Gastrocnemius medialis (tissue), 4 donors: ENCODE results near the gene GLOD4.

Source experiments
- POLR2A ChIP-seq, 2 donors: fragments of 450-650 bp; IDR thresholded peaks; one replicate each; pipeline ENCODE4 v1.6.1; 2017; ENCODE audit warnings: antibody characterized with exemption in 2 of 2, mild to moderate bottlenecking in 2 of 2, moderate library complexity in 2 of 2
- TF ChIP-seq, protein P1 (sequence below), 5 experiments: fragments of 450-650 bp in 3 of 5; fragments of 200-600 bp in 2 of 5; sonication (generic) in 2 of 5; IDR thresholded peaks in 4 of 5; conservative IDR thresholded peaks in 1 of 5; 1 replicate in 4 of 5; 2 replicates in 1 of 5; pipeline ENCODE4 v1.5.1; 2016 to 2019; ENCODE audit warnings: antibody characterized with exemption in 5 of 5, mild to moderate bottlenecking in 3 of 5, moderate library complexity in 3 of 5

DNA sequence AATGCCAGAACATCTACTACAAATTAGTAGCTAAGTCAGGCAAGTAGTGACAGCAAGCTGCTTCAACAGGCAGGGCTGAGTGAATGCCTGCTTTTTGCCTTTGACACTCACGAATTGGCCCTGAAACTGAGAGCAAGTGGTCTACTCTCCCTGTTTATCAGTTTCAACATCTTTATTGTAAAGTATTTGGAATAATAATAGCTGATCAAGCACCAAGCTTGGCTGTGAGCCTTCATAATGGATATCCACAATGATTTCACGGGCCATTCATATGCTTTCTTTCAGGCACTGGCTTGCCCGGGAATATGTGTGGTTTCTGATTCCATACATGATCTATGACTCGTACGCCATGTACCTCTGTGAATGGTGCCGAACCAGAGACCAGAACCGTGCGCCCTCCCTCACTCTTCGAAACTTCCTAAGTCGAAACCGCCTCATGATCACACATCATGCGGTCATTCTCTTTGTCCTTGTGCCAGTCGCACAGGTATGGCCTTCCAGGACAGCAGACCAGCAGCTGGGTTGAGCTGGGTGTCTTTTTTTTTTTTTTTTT, 44.4 kb downstream of the GLOD4 start:
- TF ChIP-seq, protein P1, sequence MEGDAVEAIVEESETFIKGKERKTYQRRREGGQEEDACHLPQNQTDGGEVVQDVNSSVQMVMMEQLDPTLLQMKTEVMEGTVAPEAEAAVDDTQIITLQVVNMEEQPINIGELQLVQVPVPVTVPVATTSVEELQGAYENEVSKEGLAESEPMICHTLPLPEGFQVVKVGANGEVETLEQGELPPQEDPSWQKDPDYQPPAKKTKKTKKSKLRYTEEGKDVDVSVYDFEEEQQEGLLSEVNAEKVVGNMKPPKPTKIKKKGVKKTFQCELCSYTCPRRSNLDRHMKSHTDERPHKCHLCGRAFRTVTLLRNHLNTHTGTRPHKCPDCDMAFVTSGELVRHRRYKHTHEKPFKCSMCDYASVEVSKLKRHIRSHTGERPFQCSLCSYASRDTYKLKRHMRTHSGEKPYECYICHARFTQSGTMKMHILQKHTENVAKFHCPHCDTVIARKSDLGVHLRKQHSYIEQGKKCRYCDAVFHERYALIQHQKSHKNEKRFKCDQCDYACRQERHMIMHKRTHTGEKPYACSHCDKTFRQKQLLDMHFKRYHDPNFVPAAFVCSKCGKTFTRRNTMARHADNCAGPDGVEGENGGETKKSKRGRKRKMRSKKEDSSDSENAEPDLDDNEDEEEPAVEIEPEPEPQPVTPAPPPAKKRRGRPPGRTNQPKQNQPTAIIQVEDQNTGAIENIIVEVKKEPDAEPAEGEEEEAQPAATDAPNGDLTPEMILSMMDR (IDR thresholded peaks at IDR 0.05 in 4 of 5, conservative IDR thresholded peaks at IDR 0.05 in 1 of 5): no peak
- TF ChIP-seq POLR2A (IDR thresholded peaks at IDR 0.05): no peak
